Mucosa of descending colon (tissue), 3 donors: ENCODE data around the gene CHD6. TPM values are rescaled to one million over a fixed set of nuclear protein-coding genes. Genes with fewer than 3 reads are reported as not detected.

Experiments used
- ATAC-seq: fragments of 200-7000 bp; cut with Tn5 transposase; one replicate; pipeline ENCODE4 v1.9.1; 2020; ENCODE audit warnings: mild to moderate bottlenecking, moderate library complexity
- DNase-seq, 3 donors: peaks; one replicate each; pipeline ENCODE4 v3.0.0-alpha.2; 2020
- H3K36me3 ChIP-seq: fragments of 200-600 bp; one replicate; pipeline ENCODE4 v1.8.0; 2021; ENCODE audit warnings: low read depth, mild to moderate bottlenecking
- H3K4me1 ChIP-seq: fragments of 200-600 bp; one replicate; pipeline ENCODE4 v1.8.0; 2021; ENCODE audit warnings: low read depth, mild to moderate bottlenecking
- H3K4me3 ChIP-seq: fragments of 200-600 bp; one replicate; pipeline ENCODE4 v1.8.0; 2021; ENCODE audit warnings: mild to moderate bottlenecking
- H3K9me3 ChIP-seq: fragments of 200-600 bp; one replicate; pipeline ENCODE4 v1.8.0; 2021; ENCODE audit warnings: mild to moderate bottlenecking
- intact Hi-C, 2 donors: fragments of 100-400 bp; cut with DNase I in 1 of 2; cut with micrococcal nuclease in 1 of 2; formaldehyde crosslinking; loops; one replicate each; pipeline versions ENCODE4 v1.11.0 to v1.11.1; 2022; cut with DNase I, micrococcal nuclease
- total RNA-seq, 3 donors: library from RNA; stranded (reverse); fragmentation: NEBNext Ultra II Directional in 2 of 3; extraction: Animal tissue kit (Norgen Biotek cat#: 25700) in 2 of 3; gene quantifications; one replicate each; pipeline versions ENCODE4 v1.2.1 to v1.2.4, GENCODE V29; 2021 to 2023
- TF ChIP-seq, protein P1 (sequence below): fragments of 200-600 bp; IDR thresholded peaks from one replicate; pipeline ENCODE4 v1.8.0; 2022; ENCODE audit warnings: antibody characterized with exemption, mild to moderate bottlenecking
- donor health status: DM: no; HTN: no; CAD: no; lungs with moderate emphysema.
- donor health status: DM: no; HTN: no; CAD: no.
- donor health status: DM: no; HTN: yes; CAD: no.

The CHD6 gene
- total RNA-seq, 3 donors from 2014 or later: 33.8 to 53.6 (median 43.8) TPM

DNA sequence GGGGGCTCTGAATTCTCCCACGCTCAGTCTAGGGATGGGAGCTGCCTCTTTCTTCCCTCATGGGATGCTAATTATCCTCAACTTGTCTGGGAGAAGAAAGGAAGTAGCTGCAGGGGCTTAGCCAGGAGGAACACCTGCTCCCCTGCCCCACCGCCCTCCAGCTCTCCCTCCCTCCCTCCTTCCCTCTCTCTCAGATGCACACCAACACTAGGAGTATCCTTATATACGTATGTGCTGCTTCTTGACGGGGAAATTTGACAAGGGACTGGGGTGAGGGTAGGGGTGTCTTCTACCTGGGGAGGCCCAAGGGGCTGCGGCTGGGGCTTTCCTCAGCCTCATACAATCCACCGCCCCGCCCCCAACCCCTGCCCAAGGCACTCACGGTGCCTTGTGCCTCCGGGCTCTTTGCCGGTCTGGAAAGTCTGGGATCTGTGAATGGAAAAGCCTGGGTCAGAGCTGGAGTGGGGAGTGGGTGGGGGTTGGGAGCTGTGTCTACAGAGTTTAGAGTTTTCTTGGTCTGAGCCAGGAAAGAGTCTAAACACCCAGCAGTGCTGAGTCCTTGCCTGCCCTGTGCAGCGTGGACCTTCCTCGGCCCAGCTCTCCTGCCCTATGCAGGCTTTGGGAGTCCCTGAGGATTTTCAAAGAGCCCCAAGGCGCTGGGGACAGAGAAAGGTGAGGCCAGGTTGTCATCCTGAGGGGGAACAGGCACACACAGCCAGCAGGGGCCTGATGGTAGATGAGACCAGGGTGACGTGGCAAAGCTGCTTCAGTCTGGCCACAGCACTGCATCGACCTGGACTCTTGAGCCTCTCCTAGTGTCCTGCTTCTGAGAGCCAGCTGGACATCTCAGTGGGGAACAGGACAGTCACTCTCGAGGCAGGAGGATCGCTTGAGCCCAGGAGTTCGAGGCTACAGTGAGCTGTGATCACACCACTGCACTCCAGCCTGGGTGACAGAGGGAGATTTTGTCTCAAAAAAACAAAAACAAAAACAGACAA lies 222.2 kb downstream of the CHD6 start:
- peak; percentile 22 for ATAC-seq
- no peaks in the 10 kb centered on the region for H3K9me3 ChIP-seq
- TF ChIP-seq, protein P1, sequence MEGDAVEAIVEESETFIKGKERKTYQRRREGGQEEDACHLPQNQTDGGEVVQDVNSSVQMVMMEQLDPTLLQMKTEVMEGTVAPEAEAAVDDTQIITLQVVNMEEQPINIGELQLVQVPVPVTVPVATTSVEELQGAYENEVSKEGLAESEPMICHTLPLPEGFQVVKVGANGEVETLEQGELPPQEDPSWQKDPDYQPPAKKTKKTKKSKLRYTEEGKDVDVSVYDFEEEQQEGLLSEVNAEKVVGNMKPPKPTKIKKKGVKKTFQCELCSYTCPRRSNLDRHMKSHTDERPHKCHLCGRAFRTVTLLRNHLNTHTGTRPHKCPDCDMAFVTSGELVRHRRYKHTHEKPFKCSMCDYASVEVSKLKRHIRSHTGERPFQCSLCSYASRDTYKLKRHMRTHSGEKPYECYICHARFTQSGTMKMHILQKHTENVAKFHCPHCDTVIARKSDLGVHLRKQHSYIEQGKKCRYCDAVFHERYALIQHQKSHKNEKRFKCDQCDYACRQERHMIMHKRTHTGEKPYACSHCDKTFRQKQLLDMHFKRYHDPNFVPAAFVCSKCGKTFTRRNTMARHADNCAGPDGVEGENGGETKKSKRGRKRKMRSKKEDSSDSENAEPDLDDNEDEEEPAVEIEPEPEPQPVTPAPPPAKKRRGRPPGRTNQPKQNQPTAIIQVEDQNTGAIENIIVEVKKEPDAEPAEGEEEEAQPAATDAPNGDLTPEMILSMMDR: no peak
- peak in 1 of 3 donors; percentile 18 for DNase-seq
- H3K4me3 ChIP-seq: no peak overlapping the region
- H3K36me3 ChIP-seq: no peaks in the 10 kb centered on the region
- intact Hi-C loops: no loop called here
- H3K4me1 ChIP-seq: no peaks in the 10 kb centered on the region

DNA sequence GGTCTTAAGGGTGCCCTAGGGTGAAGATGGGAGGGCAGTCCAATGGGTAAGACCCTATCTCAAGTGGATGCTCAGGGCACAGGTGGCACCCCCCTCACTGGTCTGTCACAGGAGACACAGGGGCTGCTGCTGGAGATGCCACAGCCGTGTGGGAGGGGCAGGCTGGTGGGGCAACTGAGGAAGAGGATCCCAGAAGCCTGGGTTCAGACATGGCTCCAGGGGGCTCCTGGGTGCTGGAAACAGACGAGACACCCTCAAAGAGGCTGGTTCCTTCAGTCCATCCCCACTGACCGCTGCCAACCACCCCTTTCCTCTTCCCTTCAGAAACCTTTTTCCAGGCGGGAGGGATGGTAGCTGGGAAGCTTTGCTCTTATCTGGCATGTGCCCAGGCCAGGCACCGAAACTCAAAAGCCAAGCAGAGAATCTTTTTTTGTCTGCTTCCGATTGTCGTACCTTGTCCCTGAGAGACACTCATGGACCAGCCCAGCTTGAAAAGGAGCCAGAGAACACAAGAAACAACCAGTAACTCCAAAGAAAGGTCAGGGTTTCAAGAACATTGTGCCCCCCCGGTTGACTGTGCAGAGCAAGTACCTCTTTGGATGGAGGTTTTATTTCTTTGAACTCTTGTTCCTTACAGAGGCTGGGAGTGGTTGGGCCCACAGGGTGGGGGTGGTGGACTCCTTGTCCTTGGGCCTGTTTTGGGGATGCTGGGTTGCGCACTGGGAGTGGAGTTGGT lies 223.1 kb downstream of the CHD6 start:
- ATAC-seq (no peak), DNase-seq (no peak)
- TF ChIP-seq, protein P1: no peak
- Histone ChIP-seq H3K36me3 (no peaks in the 10 kb centered on the region), H3K4me1 (no peaks in the 10 kb centered on the region), H3K9me3 (no peaks in the 10 kb centered on the region), H3K4me3 (no peak overlapping the region)
- intact Hi-C loops: no loop called here

DNA sequence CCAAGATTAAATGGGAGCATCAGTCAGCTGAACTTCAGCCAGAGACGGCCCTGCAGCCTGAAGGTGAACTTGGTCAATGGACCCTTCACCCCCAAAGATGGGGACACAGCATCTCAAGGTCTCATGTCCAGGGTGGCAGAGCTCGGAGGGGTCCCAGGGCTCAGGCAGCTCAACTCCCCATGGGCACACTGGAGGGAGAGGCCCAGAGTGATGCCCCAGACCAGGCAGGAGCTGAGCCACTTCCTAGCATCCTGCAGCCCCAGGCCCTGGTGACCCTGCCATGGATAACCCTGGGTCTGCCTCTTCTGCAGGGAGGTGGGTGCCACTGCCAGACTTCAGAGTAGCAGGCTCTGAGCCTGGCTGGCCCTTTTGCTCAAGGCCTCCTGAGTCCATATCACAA lies 224.1 kb downstream of the CHD6 start:
- no peak overlapping the region for H3K4me3 ChIP-seq
- H3K36me3 ChIP-seq: no peaks in the 10 kb centered on the region
- intact Hi-C loops: no loop called here
- DNase-seq (no peak), ATAC-seq (no peak)
- TF ChIP-seq, protein P1: no peak
- no peaks in the 10 kb centered on the region for H3K4me1 ChIP-seq
- no peaks in the 10 kb centered on the region for H3K9me3 ChIP-seq

DNA sequence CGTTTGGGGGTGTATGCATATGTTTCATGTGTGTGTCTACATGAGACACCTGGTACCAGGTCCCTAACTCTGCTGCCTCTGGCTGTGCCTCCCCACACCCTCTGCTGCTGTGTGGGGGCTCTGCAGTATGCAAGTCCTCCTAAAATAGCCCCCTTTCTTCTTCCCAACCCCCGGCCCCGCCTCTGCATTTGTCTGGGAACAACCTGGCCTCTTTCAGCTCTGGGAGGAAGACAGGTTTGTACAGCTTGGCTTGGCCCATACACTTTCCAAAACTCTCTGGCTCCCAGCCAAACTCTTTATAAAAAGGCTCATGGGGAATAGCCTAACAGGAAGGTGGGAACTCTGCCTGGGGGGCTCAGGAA lies 224.5 kb downstream of the CHD6 start:
- no peaks in the 10 kb centered on the region for H3K4me1 ChIP-seq
- H3K4me3 ChIP-seq: no peak overlapping the region
- TF ChIP-seq, protein P1: no peak
- no peak for ATAC-seq
- H3K9me3 ChIP-seq: no peaks in the 10 kb centered on the region
- DNase-seq: no peak
- intact Hi-C loops: no loop called here
- H3K36me3 ChIP-seq: no peaks in the 10 kb centered on the region

DNA sequence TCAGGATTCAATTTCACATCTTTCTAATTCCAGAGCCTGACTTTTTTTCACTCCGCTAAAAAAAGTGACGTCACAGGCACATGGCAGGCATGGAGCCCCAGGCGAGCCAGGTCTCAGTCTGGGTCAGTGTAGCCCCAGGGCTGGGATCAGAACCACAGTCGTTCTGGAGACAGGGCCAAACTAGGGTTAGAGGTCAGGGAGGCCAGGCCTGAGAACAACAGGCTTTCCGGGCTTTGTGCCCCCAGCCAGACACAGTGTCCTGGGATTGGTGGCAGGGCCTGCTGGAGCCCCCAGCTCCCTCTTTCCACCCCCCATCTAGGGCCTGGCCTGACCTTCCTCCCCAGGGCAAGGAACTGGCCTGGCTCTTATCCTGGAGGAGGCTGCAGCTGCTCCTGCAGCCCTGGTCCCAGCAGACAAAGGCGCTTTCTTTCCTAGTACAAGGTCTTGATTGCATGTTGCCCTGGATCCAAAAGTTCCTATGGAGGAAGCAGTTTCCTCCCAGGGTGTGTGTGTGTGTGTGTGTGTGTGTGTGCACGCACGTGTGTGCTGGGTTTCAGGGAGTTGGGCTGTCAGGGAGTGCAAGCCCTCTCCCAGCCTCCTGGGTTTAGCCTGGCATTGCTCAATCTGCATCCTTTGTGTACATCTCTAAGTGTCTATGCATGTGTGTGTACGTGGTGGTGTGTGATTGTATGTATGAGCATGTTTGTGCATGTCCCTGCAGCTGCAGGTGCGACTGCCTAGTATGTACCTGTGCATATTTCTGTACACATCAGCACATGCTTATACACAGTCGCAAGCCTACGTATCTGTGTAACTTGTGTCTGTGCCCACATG lies 225.1 kb downstream of the CHD6 start:
- intact Hi-C loops: no loop called here
- peak in 1 of 3 donors; percentile 7 for DNase-seq
- no peak overlapping the region for H3K4me3 ChIP-seq
- H3K4me1 ChIP-seq: no peaks in the 10 kb centered on the region
- no peaks in the 10 kb centered on the region for H3K36me3 ChIP-seq
- TF ChIP-seq, protein P1: no peak
- no peak for ATAC-seq
- H3K9me3 ChIP-seq: no peaks in the 10 kb centered on the region
